HS-27A (cell line): ENCODE measurements around the gene PLEKHA8.
A peak's percentile ranks its signal among the peaks of the same experiment; 100 is the strongest.

Source experiments
- DNase-seq: peaks from one replicate; pipeline ENCODE4 v3.0.0-alpha.2; 2012; ENCODE audit warnings: low read depth, missing footprints

PLEKHA8 gene

DNA sequence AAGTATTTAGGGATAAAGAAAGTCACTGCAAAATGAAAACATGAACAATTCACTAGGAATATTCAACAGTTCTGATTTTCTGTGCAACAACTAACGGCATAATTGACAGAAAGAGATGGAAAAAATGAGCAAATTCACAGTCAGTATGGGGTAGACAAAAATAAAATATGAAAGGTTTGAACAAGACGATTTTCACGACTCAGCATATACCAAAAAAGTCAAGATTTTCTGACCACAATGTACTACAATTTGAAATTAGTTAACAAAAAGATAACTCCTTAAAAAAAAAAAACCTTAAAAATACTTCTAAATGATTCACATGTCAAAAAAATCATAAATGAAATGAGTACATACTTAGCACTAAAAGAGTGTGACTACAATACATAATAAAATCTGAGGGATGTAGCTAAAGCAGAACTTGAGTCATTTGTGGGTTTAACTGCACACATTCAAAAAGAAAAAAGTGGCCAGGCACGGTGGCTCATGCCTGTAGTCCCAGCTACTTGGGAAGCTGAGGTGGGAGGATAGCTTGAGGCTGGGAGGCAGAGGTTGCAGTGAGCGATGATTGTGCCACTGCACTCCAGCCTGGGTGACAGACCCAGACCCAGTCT, 84.0 kb downstream of the PLEKHA8 start:
- no peak for DNase-seq

DNA sequence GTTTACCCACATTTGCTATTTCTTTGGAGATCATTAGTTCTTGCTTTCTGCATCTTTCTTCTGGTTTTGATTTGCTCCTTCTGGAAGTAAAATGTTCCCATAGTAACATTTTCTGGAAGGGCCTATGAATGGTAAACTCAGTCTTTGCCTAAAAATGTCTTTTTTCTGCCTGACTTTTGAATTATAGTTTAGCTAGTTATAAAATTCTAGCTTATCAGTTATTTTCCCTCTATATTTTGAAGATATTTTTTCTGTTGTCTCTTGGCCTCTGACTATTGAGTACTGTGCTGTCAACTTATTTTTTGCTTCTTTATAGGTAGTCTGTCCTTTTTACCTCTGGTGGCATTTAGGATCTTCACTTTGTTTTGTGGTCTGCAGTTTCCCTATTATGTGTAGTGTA, 84.9 kb downstream of the PLEKHA8 start:
- no peak for DNase-seq

DNA sequence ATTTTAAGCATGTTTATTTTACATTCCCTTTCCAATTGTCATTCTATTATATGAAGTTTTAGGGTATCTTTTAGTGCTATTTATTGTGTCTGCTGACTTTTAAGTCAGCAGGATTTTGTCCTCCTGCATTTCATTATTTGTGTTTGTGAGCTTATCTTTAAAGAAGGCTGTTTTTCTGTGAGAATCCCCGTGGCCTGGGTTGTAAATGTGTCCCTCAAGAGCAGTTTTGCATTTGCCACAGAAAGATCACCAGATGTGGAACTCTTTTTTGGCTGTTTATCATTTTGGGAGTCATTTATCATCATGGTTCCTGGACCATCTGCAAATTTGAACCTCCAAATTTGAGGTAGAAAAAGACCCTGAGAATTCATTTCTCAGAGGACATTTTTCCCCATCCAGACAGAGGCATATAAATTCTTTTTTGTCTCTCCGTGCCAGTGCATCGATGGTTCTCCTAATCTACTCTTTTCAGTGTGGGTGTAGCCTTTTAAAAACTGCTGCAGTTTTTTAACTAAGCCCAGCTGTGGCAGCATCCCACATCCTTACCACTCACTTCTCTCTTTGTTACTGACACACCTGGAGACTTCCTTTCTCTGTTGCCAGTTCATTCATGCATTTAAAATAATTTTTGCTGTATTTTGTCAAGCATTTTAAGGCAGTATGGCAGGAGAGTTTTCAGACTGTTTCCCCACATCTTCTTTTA, 86.5 kb downstream of the PLEKHA8 start:
- DNase-seq: no peak

DNA sequence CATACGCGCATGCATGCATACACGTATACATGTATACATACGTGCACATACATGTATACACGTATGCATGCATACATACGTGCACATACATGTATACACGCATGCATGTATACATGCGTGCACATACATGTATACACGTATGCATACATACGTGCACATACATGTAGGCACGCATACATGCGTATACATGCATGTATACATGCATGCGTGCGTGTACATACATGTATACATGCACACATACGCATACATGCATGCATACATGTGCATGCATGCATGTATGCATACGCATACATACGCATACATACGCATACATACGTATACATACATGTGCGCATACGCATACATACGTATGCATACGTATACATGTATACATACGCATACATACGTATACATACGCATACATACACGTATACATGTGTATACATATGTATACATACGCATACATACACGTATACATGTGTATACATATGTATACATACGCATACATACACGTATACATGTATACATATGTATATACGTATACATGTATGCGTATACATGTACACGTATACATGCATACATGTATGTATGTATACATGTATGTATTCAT, 87.6 kb downstream of the PLEKHA8 start:
- no peak for DNase-seq

DNA sequence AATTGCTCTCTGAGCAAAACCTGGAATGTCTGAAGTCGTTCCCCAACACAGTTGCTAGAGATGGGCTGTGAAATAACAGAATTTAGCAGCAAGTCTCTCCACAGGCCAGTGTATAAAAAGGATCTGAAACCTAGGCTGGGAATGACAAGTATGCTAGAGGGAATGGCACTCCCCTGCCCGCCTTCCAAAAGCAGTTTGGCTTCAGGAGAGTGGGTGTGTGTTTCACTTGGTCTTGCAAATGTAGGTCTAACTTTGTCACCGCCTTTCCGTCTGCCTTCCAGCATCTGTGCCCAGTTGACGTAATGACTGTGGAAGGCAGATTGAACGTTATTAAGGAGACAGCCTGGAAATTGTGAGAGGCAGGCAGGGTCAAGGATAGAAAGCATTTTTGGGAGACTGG, 88.6 kb downstream of the PLEKHA8 start:
- DNase-seq: no peak

DNA sequence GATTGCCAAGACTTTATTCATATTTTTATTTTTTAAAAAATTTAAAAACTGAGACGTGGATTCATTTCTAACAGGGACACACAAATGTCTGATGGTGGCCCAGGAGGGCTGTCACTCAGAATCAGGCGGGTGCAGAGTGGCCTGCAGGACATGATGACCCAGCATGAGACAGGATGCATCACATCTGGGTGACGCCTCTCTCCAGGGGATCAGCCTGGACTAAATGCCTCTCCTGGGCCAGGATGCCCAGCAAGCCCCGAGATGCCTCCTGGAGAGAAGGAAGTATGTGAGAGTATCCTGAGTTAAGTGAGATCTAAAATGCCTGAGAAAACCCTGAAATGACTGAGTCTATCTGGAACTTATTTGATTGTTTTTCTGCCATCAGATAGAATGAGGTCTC, 89.7 kb downstream of the PLEKHA8 start:
- DNase-seq: no peak

DNA sequence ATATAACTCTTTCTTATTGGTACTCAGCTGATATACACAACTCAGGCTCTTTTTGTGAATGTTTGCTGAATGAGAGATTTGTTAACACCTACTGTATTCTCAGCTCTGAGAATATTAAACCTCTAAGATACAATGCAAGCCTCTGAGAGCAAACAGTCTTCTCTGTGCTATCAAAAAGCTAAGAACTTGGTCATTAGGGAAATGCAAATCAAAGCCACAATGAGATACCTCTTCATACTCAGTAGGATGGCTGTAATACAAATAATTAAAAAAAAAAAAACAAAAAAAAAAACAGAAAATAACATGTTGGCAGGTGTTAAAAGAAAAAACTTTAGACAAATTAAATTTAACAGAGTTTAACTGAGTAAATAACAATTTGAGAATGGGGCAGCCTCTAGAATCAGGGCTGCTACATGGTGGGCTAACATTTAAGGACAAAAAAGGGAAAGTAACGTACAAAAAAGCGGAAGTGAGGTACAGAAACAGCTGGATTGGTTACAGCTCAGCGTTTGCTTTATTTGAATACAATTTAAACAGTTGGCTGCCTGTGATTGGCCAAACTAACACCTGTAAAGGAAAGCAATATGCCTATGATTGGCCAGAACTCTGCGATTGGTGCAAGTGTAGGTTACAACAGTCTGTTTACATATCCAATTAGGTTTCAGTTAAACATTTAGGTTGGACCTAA, 91.8 kb downstream of the PLEKHA8 start:
- DNase-seq: no peak

DNA sequence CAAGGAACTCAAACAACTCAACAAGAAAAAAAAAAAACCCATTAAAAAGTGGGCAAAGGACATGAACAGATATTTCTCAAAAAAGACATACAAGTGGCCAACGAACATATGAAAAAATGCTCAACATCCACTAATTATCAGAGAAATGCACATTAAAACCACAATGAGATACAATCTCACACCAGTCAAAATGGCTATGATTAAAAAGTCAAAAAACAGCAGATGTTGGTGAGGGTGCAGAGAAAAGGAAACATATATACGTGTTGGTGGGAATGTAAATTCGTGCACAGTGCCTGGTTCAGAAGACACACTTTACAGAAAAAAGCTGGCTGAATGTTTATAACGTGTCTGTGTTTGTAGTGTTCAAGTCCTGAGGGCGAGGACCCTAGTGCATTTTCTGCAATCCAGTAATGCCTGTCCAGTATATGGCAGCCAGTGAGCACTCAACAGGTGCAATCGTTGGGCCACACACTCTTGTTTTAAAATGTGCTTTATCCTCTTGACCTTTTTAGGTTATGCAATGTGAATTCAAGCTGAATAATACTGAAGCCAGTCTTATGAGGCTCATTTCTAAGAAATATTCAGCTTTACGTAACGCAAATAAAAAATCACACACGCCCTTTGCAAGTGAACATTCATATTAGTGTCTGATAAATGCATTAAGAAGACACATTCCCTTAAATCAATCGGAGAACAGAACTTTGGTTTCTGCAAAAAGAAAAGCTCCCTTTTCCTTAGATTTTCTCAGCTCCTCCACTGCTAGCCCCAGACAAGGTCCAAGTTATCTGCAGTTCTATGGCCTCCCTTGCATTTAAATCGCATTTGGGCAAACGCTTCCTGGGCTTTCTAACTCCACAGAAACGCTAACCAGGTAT, 105.8 kb downstream of the PLEKHA8 start:
- DNase-seq: no peak

DNA sequence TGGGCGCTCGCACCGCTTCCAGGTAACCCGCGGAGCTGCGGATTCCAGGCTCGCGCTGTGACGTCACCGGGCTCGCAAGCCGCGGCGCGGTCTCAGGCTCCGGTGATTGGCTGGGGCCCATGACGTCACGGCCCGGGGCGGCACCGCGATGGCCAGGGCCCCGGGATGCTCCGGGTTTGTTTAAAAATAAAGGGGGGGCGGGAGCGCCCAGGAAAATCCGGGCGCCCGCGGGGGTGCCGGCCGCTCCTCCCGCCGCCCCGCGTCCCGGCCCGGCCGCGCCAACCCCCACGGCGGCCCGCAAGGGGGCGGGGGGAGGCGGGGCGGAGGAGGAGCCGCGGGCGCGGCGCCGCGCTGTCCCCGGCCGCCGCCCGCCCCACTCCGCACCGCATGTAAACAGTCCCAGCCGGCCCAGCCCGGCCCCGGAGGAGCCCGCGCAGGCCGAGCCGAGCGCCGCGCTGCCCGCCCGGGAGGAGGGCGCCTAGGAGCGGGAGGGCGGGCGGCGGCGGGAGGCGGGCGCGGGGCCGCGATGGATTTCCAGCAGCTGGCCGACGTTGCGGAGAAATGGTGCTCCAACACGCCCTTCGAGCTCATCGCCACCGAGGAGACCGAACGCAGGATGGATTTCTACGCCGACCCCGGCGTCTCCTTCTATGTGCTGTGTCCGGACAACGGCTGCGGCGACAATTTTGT, 106.5 kb downstream of the PLEKHA8 start, which contains the start of gene MTURN:
Gene MTURN (plus strand): TSS at position 376 of the 690 bp plus-strand sequence. CDS start 151 bp downstream, at position 527.
- DNase-seq: no peak

DNA sequence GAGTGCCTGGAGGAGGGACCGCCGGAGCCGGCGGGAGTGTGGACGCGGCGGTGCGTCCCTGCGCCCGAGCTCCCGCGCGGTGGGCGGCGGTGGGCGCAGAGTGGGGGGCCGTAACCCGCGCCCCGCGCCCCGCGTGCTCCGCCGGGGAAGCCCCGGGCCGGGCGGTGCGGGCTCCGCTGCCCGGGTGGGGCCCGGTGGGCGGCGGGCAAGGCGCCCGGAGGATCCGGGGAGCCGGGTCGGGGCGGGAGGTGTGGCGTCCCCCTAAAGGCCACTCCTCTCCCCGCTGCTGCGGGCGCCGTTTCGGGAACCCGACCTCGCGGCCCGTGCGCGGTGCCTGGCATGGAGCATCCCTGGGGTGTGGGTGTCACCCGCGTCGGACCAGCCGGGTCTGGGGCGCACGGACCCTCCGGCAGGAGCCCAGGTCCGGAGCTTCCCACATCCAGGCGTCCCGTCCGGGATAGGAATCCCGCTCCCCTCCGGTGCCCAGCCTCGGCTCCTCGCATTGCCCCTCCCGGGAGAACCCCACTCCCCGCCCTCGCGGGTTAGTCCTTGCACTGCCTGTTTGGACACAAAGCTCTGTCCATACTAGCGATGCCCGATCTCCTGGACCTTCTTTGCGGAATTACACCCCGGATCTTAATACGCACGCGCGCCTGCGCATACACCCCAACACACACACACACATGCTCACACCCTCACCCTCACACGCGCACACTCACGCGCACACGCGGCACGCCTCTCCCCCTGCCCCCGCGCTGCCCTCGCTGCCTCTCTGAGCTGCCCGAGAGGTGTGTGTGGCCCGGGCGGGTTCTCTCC, 107.3 kb downstream of the PLEKHA8 start:
- no peak for DNase-seq

DNA sequence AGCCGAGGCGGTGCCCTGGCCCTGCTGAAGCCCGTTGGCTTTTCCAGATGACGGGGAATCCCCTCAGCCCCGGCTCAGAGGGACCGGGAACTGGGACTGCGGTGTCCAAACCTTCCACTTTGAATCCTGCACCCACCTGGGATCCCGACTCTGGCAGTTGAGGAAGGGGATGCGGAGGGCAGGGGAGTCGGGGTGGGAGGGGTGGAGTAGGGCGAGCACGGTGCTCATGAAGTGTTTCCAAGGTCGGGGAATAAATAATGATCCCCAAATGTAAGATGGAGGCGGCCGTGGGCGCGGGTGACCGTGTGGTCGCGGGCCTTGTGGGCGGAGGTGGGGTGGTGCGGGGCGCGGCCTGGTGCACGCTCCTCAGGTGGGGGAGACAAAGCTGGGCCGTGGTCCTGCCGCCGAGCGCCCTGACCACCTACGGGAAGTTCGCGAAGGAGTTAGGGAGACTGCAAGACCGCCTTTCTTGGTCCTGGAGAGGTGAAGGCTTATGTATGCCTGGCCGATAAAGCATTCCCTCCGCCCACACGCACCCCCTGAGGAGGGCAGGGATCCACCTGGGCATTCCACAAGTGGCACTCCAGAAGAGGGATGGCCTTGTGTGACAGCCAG, 108.0 kb downstream of the PLEKHA8 start:
- no peak for DNase-seq

DNA sequence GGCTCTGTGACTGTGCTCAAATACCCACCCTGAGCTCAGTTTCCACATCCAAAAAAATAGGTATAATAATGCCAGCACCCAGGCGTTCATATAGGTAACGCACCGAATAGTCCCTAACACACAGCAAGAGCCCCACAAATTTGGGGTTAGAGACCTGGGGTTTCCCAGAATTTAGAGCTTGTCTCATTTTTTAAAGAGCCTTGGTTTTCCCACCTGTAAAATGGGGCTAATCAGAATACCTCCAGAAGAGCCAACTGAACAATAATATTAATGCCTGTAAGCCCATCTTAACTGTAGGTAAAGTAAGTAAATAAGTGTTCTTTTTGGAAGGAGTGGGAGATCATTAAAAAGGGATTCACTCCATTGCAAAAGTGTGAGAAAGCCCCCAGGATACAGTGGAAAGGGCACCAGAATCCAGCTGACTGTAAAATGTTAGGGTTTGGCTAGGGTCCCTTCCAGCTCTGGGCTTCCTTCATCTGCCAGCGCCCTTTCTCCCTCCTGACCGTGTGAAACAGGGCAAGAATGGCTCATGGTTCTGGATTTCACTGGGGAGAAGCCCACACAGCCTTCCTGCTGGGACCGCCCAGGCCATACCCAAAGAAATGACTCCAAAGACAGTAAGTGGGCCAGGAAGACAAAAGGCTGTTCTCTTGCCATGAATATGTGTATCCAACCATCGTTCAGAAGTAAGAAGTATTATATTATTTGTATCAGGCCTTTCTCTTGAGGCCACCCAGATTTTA, 108.7 kb downstream of the PLEKHA8 start:
- DNase-seq: no peak

DNA sequence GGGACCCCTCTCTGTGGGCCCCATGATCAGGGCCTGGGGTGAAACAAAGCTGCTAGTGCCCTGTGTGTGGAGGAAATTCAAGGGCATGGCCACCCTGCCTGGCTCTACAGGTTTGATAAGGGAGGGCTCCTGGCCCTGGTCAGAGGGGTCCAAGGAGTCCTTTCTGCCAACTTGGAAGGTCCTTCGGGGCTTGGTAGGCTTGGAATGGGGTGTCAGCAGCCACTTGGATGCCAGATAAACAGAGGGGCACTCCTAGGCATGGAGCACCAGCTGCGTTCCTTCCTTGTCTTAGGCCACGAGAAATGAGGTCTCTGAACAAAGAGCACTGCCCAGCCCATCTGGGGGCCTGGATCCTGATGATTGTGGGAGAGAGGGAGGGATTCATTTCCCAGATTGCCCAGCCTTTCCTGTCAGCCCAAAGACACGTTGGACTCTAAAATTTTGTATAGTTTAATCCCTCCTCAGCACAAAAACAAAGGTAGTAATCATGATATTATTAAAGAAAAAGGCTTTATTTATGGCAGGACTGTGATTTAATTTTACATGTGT, 111.7 kb downstream of the PLEKHA8 start:
- no peak for DNase-seq

DNA sequence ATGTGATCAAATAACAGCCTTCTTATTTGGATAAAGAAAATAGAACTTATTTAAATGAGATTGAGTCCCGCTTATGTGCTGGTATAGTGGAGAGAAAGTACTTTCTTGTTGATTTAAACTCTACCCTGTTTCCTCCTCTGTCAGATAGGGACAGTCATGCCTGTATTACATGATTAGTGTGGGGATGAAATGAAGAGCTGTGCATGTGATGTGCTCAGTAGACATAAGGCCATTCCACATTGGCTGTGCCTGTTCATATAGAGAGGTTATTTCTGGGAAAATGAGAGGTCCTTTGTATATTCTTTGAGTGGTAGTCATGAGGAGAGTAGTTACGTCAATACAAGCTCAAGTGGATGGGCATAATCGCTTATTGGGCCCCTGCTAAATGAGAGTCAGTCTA, 112.2 kb downstream of the PLEKHA8 start:
- DNase-seq: no peak

DNA sequence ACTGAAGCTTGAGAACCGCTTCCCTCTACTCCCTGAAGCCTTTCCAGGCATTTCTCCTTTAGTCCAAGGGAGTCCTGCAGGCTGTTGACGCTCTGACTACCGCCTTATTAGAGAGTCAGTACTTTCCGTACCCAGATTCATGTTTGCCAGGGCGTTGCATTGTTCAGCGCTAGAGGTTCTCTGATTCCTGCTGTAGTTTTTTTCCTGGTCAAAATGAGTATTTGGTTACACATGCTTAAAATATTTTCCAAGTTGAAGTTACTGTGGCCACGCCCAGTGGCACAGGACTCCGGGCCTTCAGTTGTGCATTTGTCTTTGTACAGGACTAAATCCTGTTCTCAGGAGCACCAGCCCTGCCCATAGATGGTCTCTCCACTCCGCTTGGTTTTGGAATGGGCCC, 114.5 kb downstream of the PLEKHA8 start:
- DNase-seq: peak; percentile 69

DNA sequence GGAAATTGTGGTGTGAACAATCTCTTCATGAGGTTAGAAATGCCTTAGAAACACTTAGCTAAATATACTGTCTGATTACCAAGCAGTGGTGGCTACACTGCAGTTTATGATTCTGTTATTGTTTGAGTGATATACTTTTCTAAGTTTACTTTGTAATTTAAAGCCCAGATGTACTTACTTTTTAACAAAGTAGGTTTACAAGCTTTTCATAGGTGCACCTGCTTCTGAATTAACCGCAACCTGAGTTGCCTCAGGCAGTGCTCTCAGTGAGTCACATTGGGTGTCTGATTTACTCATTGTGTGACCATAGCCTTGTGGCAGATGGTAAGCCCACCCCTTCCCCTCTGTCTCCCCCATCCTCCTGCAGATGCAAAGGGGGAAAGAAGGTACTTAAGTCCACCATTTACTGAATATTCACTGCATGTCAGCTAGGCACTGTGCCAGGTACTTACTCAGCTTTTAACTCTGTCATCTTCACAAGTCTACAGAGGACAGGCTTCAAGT, 115.6 kb downstream of the PLEKHA8 start:
- DNase-seq: no peak

DNA sequence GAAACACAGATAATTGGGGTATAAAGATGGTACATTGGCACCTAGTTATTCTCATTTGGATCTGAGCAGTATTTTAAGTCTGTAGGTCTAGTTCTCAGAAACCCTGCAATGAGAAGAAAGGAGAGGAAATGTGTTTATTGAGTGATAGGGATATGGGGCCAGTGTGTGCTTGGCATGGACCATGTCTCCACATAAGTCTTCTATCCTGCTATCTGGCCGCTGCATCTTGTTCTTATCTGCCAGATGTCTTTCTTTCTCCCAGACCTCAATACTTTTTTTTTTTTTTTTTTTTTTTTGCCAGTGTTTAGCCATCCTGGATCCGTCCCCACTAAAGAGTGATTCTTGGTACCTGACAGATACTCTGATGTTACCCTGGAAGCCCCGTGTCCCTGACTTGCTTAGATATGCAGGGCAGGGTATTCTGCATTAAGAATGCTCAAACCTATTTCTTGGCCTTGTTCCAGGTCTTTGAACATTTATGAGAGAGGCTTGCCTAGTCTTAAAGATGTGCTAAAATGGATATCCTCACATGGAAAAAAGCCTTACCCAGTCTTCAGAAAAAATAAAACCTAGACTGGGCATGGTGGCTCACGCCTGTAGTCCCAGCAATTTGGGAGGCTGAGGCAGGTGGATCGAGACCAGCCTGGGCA, 116.6 kb downstream of the PLEKHA8 start:
- no peak for DNase-seq

DNA sequence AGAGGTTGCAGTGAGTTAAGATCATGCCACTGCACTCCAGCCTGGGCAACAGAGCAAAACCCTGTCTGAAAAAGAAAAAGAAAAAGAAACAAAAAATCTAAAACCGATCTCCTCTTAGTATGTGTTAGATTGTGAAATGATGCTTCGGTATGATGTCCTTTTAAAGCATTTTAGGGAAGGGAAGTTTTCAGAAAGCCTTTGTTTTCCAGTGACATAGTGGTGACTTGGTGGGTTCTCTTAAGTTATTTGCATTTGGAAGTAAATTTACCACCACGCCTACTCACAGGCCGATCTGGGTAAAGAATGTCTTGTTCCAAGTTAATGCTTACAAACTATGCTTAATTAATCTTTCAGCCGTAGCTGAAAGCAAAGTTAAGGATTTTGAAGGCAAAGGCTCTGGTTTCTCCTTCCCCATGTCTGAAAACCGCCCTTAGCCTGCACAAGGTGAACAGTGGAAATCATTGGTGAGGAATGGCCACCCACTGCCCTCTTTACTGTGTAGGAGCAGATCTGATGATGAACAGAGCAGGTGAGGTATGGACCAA, 117.3 kb downstream of the PLEKHA8 start:
- no peak for DNase-seq
